SHP77 treated with DMSO at 0.1 percent for 48 hours (cell line): ENCODE measurements around the gene SERPINI2.

Experiments used
- DNase-seq: peaks from one replicate; lab custom pipeline; 2025; lab: John Stamatoyannopoulos, UW

SERPINI2 gene, protein sequence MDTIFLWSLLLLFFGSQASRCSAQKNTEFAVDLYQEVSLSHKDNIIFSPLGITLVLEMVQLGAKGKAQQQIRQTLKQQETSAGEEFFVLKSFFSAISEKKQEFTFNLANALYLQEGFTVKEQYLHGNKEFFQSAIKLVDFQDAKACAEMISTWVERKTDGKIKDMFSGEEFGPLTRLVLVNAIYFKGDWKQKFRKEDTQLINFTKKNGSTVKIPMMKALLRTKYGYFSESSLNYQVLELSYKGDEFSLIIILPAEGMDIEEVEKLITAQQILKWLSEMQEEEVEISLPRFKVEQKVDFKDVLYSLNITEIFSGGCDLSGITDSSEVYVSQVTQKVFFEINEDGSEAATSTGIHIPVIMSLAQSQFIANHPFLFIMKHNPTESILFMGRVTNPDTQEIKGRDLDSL

GRCh38 chr3:167473863-167474262 is at the start of gene SERPINI2:
Gene SERPINI2 (minus strand): TSS chr3:167474042. CDS start chr3:167471834, 2,208 bp downstream.
- no peak for DNase-seq

DNA sequence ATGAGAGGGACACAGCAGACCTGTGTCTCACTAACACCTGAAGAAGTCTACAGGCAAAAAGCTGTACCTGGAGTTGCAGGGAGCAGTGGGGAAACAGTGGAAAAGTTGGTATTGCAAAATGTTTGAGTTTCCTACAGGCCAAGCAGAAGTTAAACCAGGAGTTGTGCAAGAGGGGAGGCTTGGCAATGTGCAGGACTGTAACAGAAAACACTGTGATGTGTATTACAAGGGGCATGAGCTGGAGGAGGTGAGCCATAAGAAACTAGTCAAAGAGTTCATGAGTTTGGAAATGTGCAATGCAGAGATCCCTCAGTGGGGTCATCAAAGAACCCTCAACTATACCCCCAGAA is 47.1 kb upstream of the SERPINI2 start:
- DNase-seq: no peak

- DNase-seq: no peak
Measured at GRCh38 chr3:167520266-167521005, 46.6 kb upstream of the SERPINI2 start.

DNA sequence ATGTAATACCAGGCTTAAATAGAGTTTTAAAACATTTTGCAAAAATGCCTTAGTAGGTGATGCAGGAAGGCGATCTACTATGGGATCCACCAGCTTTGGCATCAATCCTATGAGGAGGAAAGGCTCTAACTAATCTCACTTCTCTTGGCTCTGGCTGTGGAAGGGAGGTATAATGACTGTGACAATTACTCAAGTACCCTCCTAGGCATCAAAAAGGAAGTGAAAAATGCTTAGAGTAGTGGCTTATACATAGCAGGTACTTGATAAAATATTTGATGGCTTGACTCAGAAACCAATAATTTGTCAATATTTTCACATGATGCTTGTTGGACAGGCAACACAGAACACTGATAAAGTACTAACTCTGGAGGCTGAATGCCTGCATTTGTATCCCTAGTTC is 34.1 kb upstream of the SERPINI2 start:
- no peak for DNase-seq

- no peak for DNase-seq
Measured at GRCh38 chr3:167502401-167502800, 28.6 kb upstream of the SERPINI2 start.

GRCh38 chr3:167501941-167502340 is 28.1 kb upstream of the SERPINI2 start:
- no peak for DNase-seq

- no peak for DNase-seq
Measured at GRCh38 chr3:167497903-167498302, 24.1 kb upstream of the SERPINI2 start.

GRCh38 chr3:167493244-167493643 is 19.4 kb upstream of the SERPINI2 start:
- no peak for DNase-seq

DNA sequence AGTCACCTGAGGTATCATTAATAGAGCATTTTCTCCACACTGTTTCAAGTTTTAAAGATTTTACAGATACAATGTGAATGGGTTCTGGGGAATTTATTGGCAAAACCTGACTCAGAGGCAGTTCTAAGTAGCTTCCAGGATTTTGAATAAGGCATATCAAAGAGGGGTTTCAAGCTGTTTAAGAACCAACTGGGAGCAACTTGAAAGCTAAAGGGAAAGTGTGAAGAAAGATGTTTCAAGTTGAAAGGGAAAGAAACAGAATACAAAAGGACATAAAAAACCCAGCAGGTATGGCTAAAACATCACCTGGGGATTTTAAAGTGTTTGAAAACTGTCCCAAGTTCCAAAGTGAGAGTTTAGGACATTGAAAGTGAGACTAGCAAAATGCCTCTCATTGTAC is 17.8 kb upstream of the SERPINI2 start:
- DNase-seq: no peak

DNA sequence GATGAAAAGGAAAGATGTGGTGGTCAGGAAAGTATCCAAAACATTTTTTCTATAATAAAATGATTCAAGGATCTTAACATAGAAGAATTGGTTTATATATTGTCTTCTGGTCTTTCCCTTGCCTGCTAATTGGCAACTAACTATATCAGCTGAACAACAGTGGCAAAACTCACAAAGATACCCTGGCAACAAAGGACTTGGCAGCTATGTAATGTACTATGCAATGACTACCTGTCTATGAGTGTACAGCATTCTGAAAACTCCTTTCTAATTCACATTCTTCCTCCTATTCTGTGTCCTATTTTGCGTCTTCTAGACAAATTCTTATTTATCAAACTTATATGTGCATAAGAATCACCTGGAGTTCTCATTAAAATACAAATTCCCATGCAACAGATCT is 15.7 kb upstream of the SERPINI2 start:
- DNase-seq: no peak

DNA sequence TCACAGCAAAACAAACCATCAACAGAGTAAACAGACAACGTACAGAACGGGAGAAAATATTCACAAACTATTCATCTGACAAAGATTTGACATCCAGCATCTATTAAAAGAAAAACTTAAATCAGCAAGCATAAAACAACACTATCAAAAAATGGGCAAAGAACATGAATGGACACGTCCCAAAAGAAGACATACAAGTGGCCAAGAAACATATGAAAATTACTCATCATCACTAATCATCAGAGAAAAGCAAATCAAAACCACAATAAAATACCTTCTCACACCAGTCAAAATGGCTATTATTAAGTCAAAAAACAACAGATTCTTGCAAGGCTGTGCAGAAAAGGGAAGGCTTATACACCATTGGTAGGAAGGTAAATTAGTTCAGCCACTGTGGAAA is 13.7 kb upstream of the SERPINI2 start:
- DNase-seq: no peak

DNA sequence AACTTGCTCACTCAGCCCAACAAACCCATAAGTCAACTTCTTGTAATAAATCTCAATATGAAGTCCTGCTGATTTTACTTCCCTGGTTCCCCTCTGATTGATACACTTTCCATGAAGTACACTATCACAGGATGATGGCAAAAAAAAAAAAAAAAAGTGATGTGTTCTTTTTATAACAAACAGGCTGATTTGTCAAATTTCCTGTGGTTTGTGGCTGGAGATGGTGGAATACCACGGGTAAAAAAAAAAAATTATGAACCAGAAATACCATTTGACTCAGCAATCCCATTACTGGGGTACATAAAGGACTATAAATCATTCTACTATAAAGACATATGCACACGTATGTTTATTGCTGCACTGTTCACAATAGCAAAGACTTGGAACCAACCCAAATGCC is 10.7 kb upstream of the SERPINI2 start:
- DNase-seq: no peak

DNA sequence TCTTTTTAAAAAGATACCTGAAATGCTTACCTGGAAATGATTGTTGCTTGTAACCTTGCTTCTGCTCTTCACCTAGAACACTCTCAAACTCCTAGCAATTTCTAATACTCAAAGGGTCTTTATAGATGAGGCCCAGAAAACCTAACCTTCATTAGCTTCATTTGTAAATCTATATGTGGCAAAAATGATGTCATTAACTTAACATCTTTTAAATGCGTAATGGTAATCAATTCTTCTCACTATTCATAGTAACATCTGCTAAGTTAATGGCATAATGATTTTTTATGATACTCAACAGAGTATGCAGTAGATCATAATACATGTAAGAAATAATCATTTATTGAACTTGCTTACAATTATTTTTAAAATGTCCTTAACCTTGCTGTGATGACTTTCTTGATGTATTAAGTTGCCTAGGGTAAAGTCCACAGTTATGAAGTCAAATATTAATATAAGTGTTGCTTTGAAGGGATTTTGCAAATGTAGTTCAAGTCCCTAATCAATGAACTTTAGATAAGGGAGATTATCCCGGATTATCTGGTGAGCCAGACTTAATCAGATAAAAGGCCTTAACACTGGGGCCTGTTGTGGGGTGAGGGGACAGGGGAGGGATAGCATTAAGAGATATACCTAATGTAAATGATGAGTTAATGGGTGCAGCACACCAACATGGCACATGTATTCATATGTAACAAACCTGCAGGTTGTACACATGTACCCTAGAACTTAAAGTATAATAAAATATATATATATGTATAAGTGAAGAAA is 10.1 kb upstream of the SERPINI2 start:
- no peak for DNase-seq

- no peak for DNase-seq
Measured at GRCh38 chr3:167481164-167481563, 7.3 kb upstream of the SERPINI2 start.

DNA sequence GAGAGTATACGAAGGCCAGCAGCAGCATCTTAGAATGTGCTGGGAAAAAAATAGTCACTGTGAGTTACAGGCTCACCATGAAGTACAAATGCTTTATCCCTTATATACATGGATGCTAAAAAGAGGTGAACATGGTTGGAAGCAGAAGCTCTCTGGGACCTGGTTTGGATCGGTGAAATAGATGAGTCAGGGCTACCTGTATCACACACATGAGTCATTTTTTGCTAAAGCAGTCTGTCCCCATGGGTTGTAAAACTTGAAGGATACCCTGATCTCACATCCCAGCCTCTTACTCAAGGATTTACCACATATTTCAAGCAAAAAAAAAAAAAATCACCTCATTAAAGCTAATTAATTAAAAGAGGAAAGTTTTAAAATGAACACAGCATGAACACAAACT is 6.9 kb upstream of the SERPINI2 start:
- no peak for DNase-seq

DNA sequence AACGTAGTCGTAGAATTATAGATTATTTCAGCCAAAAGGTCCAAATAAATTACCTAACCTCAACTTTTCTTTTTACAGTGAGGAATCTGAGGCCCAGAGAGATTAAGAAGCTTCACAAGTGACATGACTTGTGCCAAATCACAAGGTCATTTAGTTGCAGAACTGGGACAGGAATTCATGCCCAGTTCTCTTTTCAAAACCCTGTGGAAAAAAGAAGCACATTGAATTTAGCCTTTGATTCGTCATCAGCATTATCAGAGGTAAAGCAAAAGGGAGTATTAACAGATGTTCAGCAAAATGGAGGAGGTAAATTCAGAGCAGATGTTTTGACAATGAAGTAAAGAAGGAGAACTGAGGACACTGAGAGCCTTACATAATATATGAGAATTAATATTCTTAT is 4.5 kb downstream of the SERPINI2 start:
- DNase-seq: no peak

DNA sequence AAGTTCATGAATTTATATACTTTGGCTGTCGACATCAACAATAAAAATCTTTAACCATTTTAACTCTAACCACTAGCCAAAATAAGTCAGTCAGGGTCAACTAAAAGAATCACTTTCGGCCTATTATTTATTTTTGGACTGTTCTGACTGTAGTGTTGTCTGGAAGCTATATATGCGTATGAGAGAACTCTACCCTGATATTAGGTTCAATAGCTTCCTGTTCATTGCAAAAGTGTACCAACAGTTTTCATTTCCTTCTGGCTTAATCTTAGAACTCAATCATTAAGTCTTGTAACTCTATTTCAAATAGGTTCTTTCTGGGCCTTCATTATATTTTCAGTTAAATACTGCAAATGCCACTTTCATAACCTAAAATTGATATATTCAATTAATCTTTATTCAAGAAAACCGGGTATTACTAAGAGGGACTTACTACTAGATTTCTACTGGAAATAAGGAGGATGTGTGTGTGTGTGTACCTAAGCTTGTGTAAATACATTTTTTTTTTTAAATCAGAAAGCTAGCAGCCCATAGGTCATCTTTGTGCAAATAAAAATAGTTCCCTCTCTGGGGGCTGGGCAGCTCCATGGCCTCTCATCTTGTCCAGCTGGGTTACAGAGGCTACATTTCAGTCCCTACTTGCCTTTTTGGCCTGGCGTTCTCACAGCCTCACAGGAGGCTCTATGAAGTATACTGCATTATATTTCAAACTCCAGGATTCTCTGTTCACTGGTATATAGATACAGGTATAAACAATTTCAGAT is 5.8 kb downstream of the SERPINI2 start:
- DNase-seq: peak; percentile 49

DNA sequence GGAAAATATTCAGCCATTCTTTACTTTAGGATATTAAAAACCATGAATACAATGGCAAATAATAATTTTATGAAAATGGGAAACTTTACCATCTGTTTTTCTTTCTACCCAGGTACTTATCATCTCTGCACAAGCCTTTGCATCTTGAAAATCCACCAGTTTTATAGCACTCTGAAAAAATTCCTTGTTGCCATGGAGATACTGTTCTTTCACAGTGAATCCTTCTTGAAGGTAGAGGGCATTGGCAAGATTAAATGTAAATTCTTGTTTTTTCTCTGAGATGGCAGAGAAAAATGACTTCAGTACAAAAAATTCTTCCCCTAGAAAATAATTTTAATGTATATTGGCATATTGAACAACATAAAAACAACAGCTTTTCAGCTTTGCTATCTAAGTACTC is 6.9 kb downstream of the SERPINI2 start:
- no peak for DNase-seq

GRCh38 chr3:167456157-167456799 is 17.6 kb downstream of the SERPINI2 start:
- DNase-seq: no peak

DNA sequence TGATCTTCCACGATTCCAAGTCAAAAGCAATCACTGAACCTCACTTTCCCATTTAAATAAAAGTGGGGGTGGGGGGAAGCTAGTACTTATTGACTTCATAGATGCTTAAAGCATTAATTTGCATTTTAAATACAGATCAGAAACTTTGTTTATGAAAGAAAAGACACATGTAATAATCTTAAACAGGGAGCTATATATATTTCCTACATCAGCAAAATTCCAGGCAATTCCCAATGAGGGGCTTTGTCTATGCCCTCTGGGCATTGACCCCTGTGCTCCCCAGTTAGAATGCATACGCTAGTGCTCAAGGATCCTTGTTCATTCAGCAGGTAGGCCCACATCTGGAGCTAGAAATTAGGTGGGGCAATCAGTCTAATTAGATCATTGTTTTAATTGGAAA is 20.0 kb downstream of the SERPINI2 start:
- no peak for DNase-seq

- no peak for DNase-seq
Measured at GRCh38 chr3:167451282-167451681, 22.6 kb downstream of the SERPINI2 start.

- DNase-seq: no peak
Measured at GRCh38 chr3:167450675-167451074, 23.2 kb downstream of the SERPINI2 start.
